Measurements from ENCODE around the gene DEUP1.

- TF ChIP-seq EP300 (IDR thresholded peaks at IDR 0.05) (no peak), CTCF (IDR thresholded peaks at IDR 0.05) (no peak)
Measured at GRCh38 chr11:93322207-93322606, 8.3 kb upstream of the DEUP1 start.

All from sigmoid colon (tissue), 4 donors.